ENCODE measurements around the gene ATP9B.
"Not testable (repeated sequence)": the region's sequence is repeated elsewhere in the genome, so short reads cannot be mapped to it uniquely, and the experiment has no call there.

Gene ATP9B

GRCh38 chr18:79323471-79323870 is 254.3 kb downstream of the ATP9B start:
- Histone ChIP-seq H3K4me2 (ENCODE audit: low read depth, low read length, poor library complexity, severe bottlenecking) (no peak overlapping the region), H3K9ac (ENCODE audit: low read depth, low read length, poor library complexity, severe bottlenecking) (no peak overlapping the region), H4K20me1 (ENCODE audit: insufficient read depth, low read length, poor library complexity, severe bottlenecking) (no peaks in the 10 kb centered on the region), H2AFZ (ENCODE audit: low read length) (no peak overlapping the region), H3K9me3 (ENCODE audit: insufficient read depth, low read depth, low read length) (no peaks in the 10 kb centered on the region), H3K79me2 (ENCODE audit: insufficient read depth, low read length) (no peaks in the 10 kb centered on the region), H3K4me1 (ENCODE audit: insufficient read depth, low read length, poor library complexity, severe bottlenecking) (peaks cover 7% of the 10 kb centered on the region), H3K27me3 (ENCODE audit: insufficient read depth, low read length, poor library complexity, severe bottlenecking) (no peaks in the 10 kb centered on the region), H3K9me2 (replicated peaks; ENCODE audit: low read depth, low read length) (no peaks in the 10 kb centered on the region), H3K4me3 (ENCODE audit: low read length, poor library complexity, severe bottlenecking) (no peak overlapping the region), H3K36me3 (ENCODE audit: insufficient read depth, low read length) (0 out of 2 replicates have a peak, but pooled peaks cover 5% of the 10 kb centered on the region), H3F3A (ENCODE audit: low read depth) (no peaks in the 10 kb centered on the region; the same call in 1 of the 2 replicates)
- TF ChIP-seq EZH2phosphoT487 (IDR thresholded peaks at IDR 0.05; ENCODE audit: borderline replicate concordance) (no peak), CTCF (conservative IDR thresholded peaks at IDR 0.05; ENCODE audit: low read length) (no peak)

- Histone ChIP-seq H3K4me3 (ENCODE audit: low read length, poor library complexity, severe bottlenecking) (no peak overlapping the region), H4K20me1 (ENCODE audit: insufficient read depth, low read length, poor library complexity, severe bottlenecking) (no peaks in the 10 kb centered on the region), H2AFZ (ENCODE audit: low read length) (no peak overlapping the region), H3K9ac (ENCODE audit: low read depth, low read length, poor library complexity, severe bottlenecking) (no peak overlapping the region), H3K27me3 (ENCODE audit: insufficient read depth, low read length, poor library complexity, severe bottlenecking) (no peaks in the 10 kb centered on the region), H3K4me2 (ENCODE audit: low read depth, low read length, poor library complexity, severe bottlenecking) (no peak overlapping the region), H3K4me1 (ENCODE audit: insufficient read depth, low read length, poor library complexity, severe bottlenecking) (no peaks in the 10 kb centered on the region), H3K36me3 (ENCODE audit: insufficient read depth, low read length) (peaks cover 16% of the 10 kb centered on the region; the same call in 1 of the 2 replicates), H3K9me2 (replicated peaks; ENCODE audit: low read depth, low read length) (no peaks in the 10 kb centered on the region), H3F3A (ENCODE audit: low read depth) (no peaks in the 10 kb centered on the region), H3K79me2 (ENCODE audit: insufficient read depth, low read length) (no peaks in the 10 kb centered on the region), H3K9me3 (ENCODE audit: insufficient read depth, low read depth, low read length) (no peaks in the 10 kb centered on the region)
- no peak for TF ChIP-seq EZH2phosphoT487 (IDR thresholded peaks at IDR 0.05; ENCODE audit: borderline replicate concordance)
- no peak for TF ChIP-seq CTCF (conservative IDR thresholded peaks at IDR 0.05; ENCODE audit: low read length)
Observed at GRCh38 chr18:79326413-79327198, 257.4 kb downstream of the ATP9B start.

GRCh38 chr18:79327199-79327721 is 258.1 kb downstream of the ATP9B start:
- H3F3A ChIP-seq (ENCODE audit: low read depth), result no peaks in the 10 kb centered on the region
- no peak overlapping the region for H3K4me2 ChIP-seq (ENCODE audit: low read depth, low read length, poor library complexity, severe bottlenecking)
- H3K4me1 ChIP-seq (ENCODE audit: insufficient read depth, low read length, poor library complexity, severe bottlenecking), result no peaks in the 10 kb centered on the region
- H2AFZ ChIP-seq (ENCODE audit: low read length), result no peak overlapping the region
- no peaks in the 10 kb centered on the region for H3K9me2 ChIP-seq (replicated peaks; ENCODE audit: low read depth, low read length)
- no peak overlapping the region for H3K9ac ChIP-seq (ENCODE audit: low read depth, low read length, poor library complexity, severe bottlenecking)
- peaks cover 20% of the 10 kb centered on the region; the same call in 1 of the 2 replicates for H3K36me3 ChIP-seq (ENCODE audit: insufficient read depth, low read length)
- no peak for TF ChIP-seq CTCF (conservative IDR thresholded peaks at IDR 0.05; ENCODE audit: low read length)
- no peak for TF ChIP-seq EZH2phosphoT487 (IDR thresholded peaks at IDR 0.05; ENCODE audit: borderline replicate concordance)
- no peaks in the 10 kb centered on the region for H4K20me1 ChIP-seq (ENCODE audit: insufficient read depth, low read length, poor library complexity, severe bottlenecking)
- H3K79me2 ChIP-seq (ENCODE audit: insufficient read depth, low read length), result no peaks in the 10 kb centered on the region
- H3K9me3 ChIP-seq (ENCODE audit: insufficient read depth, low read depth, low read length), result no peaks in the 10 kb centered on the region
- no peaks in the 10 kb centered on the region for H3K27me3 ChIP-seq (ENCODE audit: insufficient read depth, low read length, poor library complexity, severe bottlenecking)
- no peak overlapping the region for H3K4me3 ChIP-seq (ENCODE audit: low read length, poor library complexity, severe bottlenecking)

- H3K9me3 ChIP-seq (ENCODE audit: insufficient read depth, low read depth, low read length); H3K4me1 ChIP-seq (ENCODE audit: insufficient read depth, low read length, poor library complexity, severe bottlenecking); H2AFZ ChIP-seq (ENCODE audit: low read length); H3K4me3 ChIP-seq (ENCODE audit: low read length, poor library complexity, severe bottlenecking); H3K9ac ChIP-seq (ENCODE audit: low read depth, low read length, poor library complexity, severe bottlenecking); H3F3A ChIP-seq (ENCODE audit: low read depth); H3K27me3 ChIP-seq (ENCODE audit: insufficient read depth, low read length, poor library complexity, severe bottlenecking); H3K79me2 ChIP-seq (ENCODE audit: insufficient read depth, low read length); H3K9me2 ChIP-seq (replicated peaks; ENCODE audit: low read depth, low read length); H4K20me1 ChIP-seq (ENCODE audit: insufficient read depth, low read length, poor library complexity, severe bottlenecking); H3K4me2 ChIP-seq (ENCODE audit: low read depth, low read length, poor library complexity, severe bottlenecking): not testable (repeated sequence)
- H3K36me3 ChIP-seq (ENCODE audit: insufficient read depth, low read length), result peaks cover 22% of the 10 kb centered on the region; the same call in 1 of the 2 replicates
Observed at GRCh38 chr18:79327915-79328314, 258.7 kb downstream of the ATP9B start.

Measured in Loucy (cell line).